ELF-1 (cell line): ENCODE data around the gene ATF1.
"Not testable (repeated sequence)": the region's sequence is repeated elsewhere in the genome, so short reads cannot be mapped to it uniquely, and the experiment has no call there.

Experiments
- DNase-seq: peaks from one replicate; pipeline ENCODE4 v3.0.0-alpha.2; 2016; ENCODE audit warnings: low read depth, low spot score

The ATF1 gene

GRCh38 chr12:50799908-50800307 is 36.0 kb downstream of the ATF1 start:
- DNase-seq = no peak

DNA sequence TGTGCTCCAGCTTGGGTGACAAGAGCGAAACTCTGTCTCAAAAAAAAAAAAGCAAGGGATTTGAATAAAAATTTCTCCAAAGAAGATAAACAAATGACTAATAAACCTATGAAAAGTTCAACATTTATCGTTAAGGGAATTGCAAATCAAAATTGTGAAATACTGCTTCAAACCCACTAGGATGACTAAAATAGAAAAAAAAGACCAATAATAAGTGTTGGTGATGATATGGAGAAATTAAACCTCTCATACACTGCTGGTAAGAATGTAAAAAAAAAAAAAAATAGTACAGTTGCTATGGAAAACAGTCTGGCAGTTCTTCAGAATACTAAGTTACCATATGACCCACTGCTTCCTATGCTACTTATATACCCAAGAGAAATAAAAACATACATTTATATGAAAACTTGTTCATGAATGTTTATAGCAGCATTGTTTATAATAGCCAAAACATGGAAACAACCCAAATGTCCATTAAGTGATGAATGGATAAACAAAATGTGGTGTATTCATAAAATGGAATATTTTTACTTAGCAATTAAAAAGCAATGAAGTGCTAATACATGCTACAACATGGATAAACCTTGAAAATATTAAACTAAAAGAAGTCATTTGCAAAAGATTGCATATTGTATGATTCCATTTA is 39.5 kb downstream of the ATF1 start:
- no peak for DNase-seq

- DNase-seq = no peak
Observed at GRCh38 chr12:50806176-50806575, 42.3 kb downstream of the ATF1 start.

DNA sequence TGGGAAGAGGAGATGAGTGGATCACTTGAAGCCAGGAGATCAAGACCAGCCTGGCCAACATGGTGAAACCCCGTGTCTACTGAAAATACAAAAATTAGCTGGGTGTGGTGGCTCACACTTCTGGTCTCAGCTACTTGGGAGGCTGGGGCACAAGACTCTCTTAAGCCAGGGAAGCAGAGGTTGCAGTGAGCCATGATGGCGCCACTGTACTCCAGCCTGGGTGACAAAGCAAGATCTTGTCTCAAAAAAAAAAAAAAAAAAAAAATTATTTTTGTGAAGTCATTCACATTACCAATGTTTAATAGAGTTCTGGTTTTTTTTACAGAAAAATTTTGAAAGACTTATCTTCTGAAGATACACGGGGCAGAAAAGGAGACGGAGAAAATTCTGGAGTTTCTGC is 45.2 kb downstream of the ATF1 start:
- DNase-seq = not testable (repeated sequence)

DNA sequence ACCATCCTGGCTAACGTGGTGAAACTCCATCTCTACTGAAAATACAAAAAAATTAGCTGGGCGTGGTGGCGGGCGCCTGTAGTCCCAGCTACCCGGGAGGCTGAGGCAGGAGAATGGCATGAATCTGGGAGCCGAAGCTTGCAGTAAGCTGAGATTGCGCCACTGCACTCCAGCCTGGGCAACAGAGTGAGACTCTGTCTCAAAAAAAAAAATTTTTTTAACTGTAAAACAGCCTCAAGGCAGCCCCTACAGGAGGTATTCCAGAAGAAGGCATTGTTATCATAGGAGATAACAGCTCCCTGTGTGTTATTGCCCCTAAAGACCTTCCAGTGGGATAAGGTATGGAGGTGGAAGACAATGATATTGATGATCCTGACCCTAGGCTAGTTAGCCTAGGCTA is 51.0 kb downstream of the ATF1 start:
- not testable (repeated sequence) for DNase-seq

DNA sequence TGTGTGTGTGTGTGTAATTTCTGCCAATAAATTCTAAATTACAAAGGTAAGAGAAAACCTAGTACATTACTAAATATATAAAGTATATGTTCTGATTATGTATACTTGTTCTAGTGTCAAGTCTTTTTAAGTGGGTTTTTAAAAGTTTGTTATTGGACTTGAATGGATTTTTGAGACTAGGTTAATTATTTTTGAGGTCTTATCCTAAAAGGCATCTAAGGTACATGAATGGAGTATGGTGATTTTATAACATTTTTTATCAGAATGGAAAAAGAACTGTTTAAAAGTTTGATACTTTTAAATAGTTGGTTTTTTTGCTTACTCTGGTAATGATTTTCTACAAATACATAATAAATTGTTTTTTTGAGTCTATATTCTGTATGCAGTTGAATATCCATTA is 56.3 kb downstream of the ATF1 start:
- no peak for DNase-seq

GRCh38 chr12:50822082-50822481 is 58.2 kb downstream of the ATF1 start:
- no peak for DNase-seq

DNA sequence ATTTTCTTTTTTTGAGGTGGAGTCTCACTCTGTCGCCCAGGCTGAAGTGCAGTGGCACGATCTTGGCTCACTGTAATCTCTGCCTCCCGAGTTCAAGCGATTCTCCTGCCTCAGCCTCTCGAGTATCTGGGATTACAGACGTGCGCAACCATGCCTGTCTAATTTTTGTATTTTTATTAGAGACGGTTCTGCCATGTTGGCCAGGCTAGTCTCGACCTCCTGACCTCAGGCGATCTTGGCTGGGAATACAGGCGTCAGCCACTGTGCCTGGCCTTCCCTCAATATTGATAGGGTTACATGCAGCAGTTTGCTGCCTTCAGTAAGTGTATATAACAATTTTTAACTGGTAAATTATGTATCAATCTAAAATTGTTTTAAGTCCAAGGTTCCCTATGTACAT is 59.8 kb downstream of the ATF1 start:
- not testable (repeated sequence) for DNase-seq

- DNase-seq = no peak
Observed at GRCh38 chr12:50824914-50825313, 61.0 kb downstream of the ATF1 start.

DNA sequence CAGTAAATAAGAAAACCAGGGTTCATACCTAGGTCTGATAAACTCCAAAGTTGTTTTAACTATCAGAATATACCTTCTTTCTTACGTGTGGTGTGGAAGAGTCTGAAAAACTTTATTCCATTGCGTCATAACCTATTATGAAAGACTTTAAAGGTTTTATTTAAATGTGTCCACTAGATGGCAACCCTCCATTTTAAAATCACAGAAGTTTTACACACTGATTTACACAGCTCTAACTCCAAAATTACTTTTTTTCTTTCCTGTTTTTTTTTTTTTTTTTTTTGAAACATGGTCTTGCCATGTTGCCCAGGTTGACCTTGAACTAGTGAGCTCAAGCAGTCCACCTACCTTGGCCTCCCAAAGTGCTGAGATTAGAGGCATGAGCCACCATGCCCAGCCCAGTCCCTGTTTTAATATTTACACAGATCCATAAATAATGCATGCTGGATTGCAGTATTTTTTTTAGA is 61.5 kb downstream of the ATF1 start:
- no peak for DNase-seq

GRCh38 chr12:50828121-50828520 is 64.2 kb downstream of the ATF1 start:
- DNase-seq = no peak

GRCh38 chr12:50828886-50829285 is 65.0 kb downstream of the ATF1 start:
- DNase-seq = no peak

GRCh38 chr12:50833801-50834200 is 69.9 kb downstream of the ATF1 start:
- not testable (repeated sequence) for DNase-seq

DNA sequence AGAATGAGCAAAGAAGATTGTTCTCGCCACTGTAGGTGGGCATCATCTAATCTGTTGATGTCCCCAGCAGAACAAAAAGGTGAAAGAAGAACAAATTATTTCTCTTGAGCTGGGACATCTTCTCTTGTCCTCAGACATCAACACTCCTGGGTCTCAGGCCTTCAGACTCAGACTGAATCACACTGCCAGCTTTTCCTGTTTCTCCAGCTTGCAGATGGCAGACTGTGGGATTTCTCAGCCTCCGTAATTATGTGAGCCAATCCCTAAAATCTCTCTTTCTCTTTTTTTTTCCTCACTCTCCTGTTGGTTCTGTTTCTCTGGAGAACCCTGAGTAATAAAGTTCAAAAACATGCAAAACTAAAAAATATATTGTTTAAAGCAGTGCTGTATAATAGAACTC is 75.1 kb downstream of the ATF1 start:
- peak; percentile 17 for DNase-seq

DNA sequence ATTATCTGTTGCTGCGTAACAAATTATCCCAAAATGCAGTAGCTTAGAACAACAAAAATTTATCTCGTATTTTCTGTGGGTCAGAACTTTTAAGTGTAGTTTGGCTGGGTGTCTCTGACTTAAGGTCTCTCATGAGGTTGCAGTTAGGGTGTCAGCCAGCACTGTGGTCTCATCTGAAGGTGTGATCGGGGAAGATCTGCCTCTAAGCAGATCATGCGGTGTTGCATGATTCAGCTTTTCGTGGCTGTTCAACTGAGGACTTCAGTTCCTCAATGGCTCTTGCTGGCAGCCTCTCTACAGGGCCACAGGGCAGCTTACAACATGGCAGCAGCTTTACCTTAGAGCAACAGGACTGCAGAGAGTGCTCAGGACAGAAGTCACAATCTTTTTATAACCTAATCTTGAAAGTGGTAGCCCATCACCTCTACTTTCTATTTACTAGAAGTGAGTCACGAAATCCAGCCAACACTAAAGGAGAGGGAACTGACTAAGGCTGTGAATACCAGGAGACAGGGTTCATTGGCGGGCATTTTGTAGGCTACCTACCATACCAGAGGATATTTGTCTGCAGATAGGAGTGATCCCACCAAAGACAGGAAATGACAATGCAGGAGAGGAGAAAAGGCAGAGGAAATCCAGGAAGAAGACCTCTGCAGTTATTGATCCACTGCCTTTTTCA is 77.0 kb downstream of the ATF1 start:
- no peak for DNase-seq

GRCh38 chr12:50841716-50842531 is 78.0 kb downstream of the ATF1 start:
- DNase-seq = no peak

DNA sequence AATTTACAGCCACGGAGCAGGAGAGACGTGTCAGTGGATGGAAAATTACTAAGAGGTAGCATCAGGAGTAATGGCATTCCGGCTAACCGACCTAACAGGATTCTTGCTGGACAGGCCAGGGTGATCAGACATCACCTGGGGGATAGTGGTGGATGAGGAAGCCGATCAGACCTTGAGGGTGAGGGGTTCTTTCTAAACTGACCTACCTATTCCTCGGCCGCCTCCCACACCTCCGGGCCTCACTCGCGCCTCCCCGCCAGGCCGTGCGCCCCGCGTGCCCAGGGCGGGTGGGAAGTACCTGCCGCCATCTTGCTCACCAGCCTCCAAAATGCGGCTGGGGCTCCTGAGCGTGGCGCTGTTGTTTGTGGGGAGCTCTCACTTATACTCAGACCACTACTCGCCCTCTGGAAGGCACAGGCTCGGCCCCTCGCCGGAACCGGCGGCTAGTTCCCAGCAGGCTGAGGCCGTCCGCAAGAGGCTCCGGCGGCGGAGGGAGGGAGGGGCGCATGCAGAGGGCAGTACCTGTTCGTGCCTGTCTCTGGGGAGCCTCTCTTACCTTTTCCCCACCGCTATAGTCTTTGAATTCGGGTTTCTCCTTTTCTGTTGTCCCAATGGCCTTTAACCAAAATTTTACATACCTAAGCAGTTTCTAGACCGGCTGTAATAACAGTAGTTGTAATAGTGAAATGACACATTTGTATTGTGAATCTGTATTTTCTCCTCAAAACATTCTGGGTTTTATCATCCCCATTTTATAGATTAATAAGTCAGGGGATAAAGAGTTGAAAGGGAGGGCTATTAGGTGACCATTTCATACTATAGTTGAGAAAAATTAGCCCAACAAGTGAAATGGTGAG is 79.0 kb downstream of the ATF1 start, which contains the start of gene TMPRSS12:
TMPRSS12 (plus strand) TSS at position 290 of the 857 bp plus-strand sequence; CDS start at position 329, 39 bp downstream.
- peak; percentile 75 for DNase-seq

DNA sequence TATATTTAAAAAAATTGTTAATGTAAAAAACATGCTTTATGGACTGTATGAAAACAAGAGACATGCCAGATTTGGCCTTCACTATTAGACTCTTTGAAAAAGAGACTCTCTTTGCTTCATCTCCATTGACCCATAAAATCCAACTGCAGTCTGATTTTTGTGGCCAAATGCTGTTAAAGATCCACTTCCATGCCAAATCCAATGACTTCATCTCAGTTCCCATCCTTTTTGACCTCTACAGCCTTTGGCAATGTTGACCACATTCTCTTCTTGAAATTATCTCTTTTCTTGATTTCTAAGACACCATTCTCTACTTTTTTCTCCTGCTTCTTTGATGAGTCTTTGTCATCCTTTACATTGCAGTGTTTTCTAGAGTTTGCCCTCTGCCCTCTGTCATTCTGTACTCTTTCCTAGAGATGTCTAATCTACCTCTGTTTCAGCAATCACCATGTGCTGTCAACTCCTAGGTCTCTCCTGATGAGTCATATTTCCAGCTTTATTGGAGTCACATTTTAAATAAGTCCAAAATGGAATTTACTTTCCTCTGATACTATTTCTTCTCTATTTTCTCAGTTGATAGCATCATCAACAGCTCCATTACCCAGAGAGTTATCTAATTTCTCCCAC is 81.2 kb downstream of the ATF1 start:
- DNase-seq = no peak

GRCh38 chr12:50848963-50849362 is 85.1 kb downstream of the ATF1 start:
- no peak for DNase-seq

- DNase-seq = not testable (repeated sequence)
Observed at GRCh38 chr12:50855218-50855617, 91.3 kb downstream of the ATF1 start.

GRCh38 chr12:50855679-50856078 is 91.8 kb downstream of the ATF1 start:
- DNase-seq = not testable (repeated sequence)
